IMR-90 (cell line): ENCODE measurements around the gene EIF4B. TPM values are rescaled to one million over a fixed set of nuclear protein-coding genes. Genes with fewer than 3 reads are reported as not detected.

Source experiments
- ATAC-seq: fragments of 200-7000 bp; cut with Tn5 transposase; 2 replicates; pipeline ENCODE4 v1.9.1; 2020; ENCODE audit warnings: low read depth, mild to moderate bottlenecking, moderate library complexity
- BruUV-seq: library from RNA; stranded (reverse); fragments of 400-500 nt; replicated peaks from 2 replicates; lab custom pipeline; 2021; lab: Mats Ljungman, UMichigan
- CTCF ChIA-PET: fragments of 300-600 bp; formaldehyde crosslinking; extraction: SDS; loops from one replicate; lab custom pipeline; 2021; ENCODE audit warnings: antibody characterized with exemption; lab: Yijun Ruan, JAX
- POLR2A ChIA-PET: fragments of 300-600 bp; sonication (Branson Sonifier 250); formaldehyde crosslinking; loops from one replicate; lab custom pipeline; 2022; ENCODE audit warnings: antibody characterized with exemption; ENCODE audit not compliant: unreplicated experiment; lab: Charles Lee
- DNase-seq: peaks from one replicate; pipeline ENCODE4 v3.0.0; 2013
- H2AFZ ChIP-seq: replicated peaks from 2 replicates; pipeline ENCODE3; 2013; ENCODE audit warnings: low read length, mild to moderate bottlenecking; ENCODE audit not compliant: poor library complexity
- H2AK5ac ChIP-seq: 2 replicates; pipeline ENCODE4 v1.6.1; 2013; ENCODE audit warnings: low read depth, low read length, inconsistent platforms
- H2AK9ac ChIP-seq: replicated peaks from 2 replicates; pipeline ENCODE3; 2013; ENCODE audit warnings: mild to moderate bottlenecking, low read depth, low read length, moderate library complexity; ENCODE audit not compliant: poor library complexity
- H2BK120ac ChIP-seq: 2 replicates; pipeline ENCODE4 v1.6.1; 2013; ENCODE audit warnings: low read depth, low read length, inconsistent platforms
- H2BK15ac ChIP-seq: 3 replicates; pipeline ENCODE4 v1.6.1; 2013; ENCODE audit warnings: low read depth, low read length, inconsistent platforms
- H2BK20ac ChIP-seq: 2 replicates; pipeline ENCODE4 v1.6.1; 2013; ENCODE audit warnings: low read depth, mild to moderate bottlenecking, inconsistent platforms, low read length, moderate library complexity
- H2BK5ac ChIP-seq: 2 replicates; pipeline ENCODE4 v1.6.1; 2013; ENCODE audit warnings: mild to moderate bottlenecking, low read depth, low read length, inconsistent platforms; ENCODE audit not compliant: poor library complexity, severe bottlenecking
- H3K14ac ChIP-seq: replicated peaks from 2 replicates; pipeline ENCODE4 v1.6.1; 2013; ENCODE audit warnings: low read depth, low read length, inconsistent platforms
- H3K18ac ChIP-seq: 2 replicates; pipeline ENCODE4 v1.6.1; 2013; ENCODE audit warnings: low read depth, low read length, control low read depth
- H3K23ac ChIP-seq: 2 replicates; pipeline ENCODE4 v1.6.1; 2013; ENCODE audit warnings: low read depth, low read length, inconsistent platforms
- H3K27ac ChIP-seq: 2 replicates; pipeline ENCODE4 v1.5.1; 2013; ENCODE audit warnings: mild to moderate bottlenecking, control low read depth, low read length; ENCODE audit not compliant: insufficient read depth
- H3K27me3 ChIP-seq: 2 replicates; pipeline ENCODE4 v1.6.1; 2013; ENCODE audit warnings: low read length; ENCODE audit not compliant: control insufficient read depth, insufficient read depth
- H3K36me3 ChIP-seq: 2 replicates; pipeline ENCODE4 v1.6.1; 2013; ENCODE audit warnings: low read length, mixed read lengths; ENCODE audit not compliant: control insufficient read depth, insufficient read depth
- H3K4ac ChIP-seq: 2 replicates; pipeline ENCODE4 v1.6.1; 2013; ENCODE audit warnings: low read depth, low read length, inconsistent platforms
- H3K4me1 ChIP-seq: 2 replicates; pipeline ENCODE4 v1.6.1; 2013; ENCODE audit warnings: low read length, mixed read lengths; ENCODE audit not compliant: control insufficient read depth, insufficient read depth
- H3K4me2 ChIP-seq: 2 replicates; pipeline ENCODE4 v1.6.1; 2013; ENCODE audit warnings: low read depth, mild to moderate bottlenecking, control low read depth, low read length, moderate library complexity
- H3K4me3 ChIP-seq: 2 replicates; pipeline ENCODE4 v1.5.1; 2013; ENCODE audit warnings: low read depth, mild to moderate bottlenecking, control low read depth, low read length, moderate library complexity; ENCODE audit not compliant: insufficient read depth
- H3K56ac ChIP-seq: 2 replicates; pipeline ENCODE4 v1.6.1; 2013; ENCODE audit warnings: low read length, inconsistent platforms; ENCODE audit not compliant: insufficient read depth; ENCODE audit errors: extremely low read depth
- H3K79me1 ChIP-seq, 2 experiments: 2 replicates each; pipeline ENCODE4 v1.6.1; 2013; ENCODE audit warnings: low read length in 2 of 2, inconsistent platforms in 1 of 2, low read depth in 1 of 2
- H3K9ac ChIP-seq: 2 replicates; pipeline ENCODE4 v1.6.1; 2013; ENCODE audit warnings: low read depth, low read length, control low read depth
- H3K9me1 ChIP-seq: 2 replicates; pipeline ENCODE4 v1.6.1; 2013; ENCODE audit warnings: low read length, inconsistent platforms; ENCODE audit not compliant: insufficient read depth
- H3K9me3 ChIP-seq: 2 replicates; pipeline ENCODE4 v1.6.1; 2013; ENCODE audit warnings: low read length; ENCODE audit not compliant: control insufficient read depth, insufficient read depth
- H4K20me1 ChIP-seq: 2 replicates; pipeline ENCODE4 v1.6.1; 2013; ENCODE audit warnings: low read length, inconsistent platforms; ENCODE audit not compliant: insufficient read depth
- H4K5ac ChIP-seq: 2 replicates; pipeline ENCODE4 v1.6.1; 2013; ENCODE audit warnings: mild to moderate bottlenecking, low read depth, low read length, control low read depth
- H4K8ac ChIP-seq, 2 experiments: 2 replicates each; pipeline ENCODE4 v1.6.1; 2013; ENCODE audit warnings: low read depth in 2 of 2, low read length in 2 of 2, control low read depth in 1 of 2, inconsistent platforms in 1 of 2
- H4K91ac ChIP-seq: 2 replicates; pipeline ENCODE4 v1.6.1; 2013; ENCODE audit warnings: low read depth, low read length, inconsistent platforms; ENCODE audit not compliant: insufficient read depth
- NFE2L2 ChIP-seq: fragments of 150-350 bp; IDR thresholded peaks from 2 replicates; pipeline ENCODE4 v1.6.1; 2016; ENCODE audit warnings: low read depth, mild to moderate bottlenecking, low read length
- SMC3 ChIP-seq: fragments of 150-350 bp; IDR thresholded peaks from 2 replicates; pipeline ENCODE4 v1.6.1; 2016; ENCODE audit warnings: low read depth, mild to moderate bottlenecking, antibody characterized with exemption, low read length, moderate library complexity
- USF2 ChIP-seq: fragments of 150-350 bp; IDR thresholded peaks from 2 replicates; pipeline ENCODE4 v1.6.1; 2017; ENCODE audit warnings: mild to moderate bottlenecking, antibody characterized with exemption, low read length, low read depth
- WGBS, 2 experiments: methylation state at CpG; one replicate each; pipeline versions ENCODE4 v1.1.5 to v1.1.7; 2013; ENCODE audit warnings: missing lambda C conversion rate in 2 of 2; ENCODE audit not compliant: insufficient read length in 1 of 2; ENCODE audit errors: extremely low coverage in 2 of 2; 5-methylcytosine and 5-hydroxymethylcytosine counted together
- dilution Hi-C: fragments of 300-500 bp; cut with HindIII; formaldehyde crosslinking; loops from one replicate; pipeline ENCODE4 v1.14.3; 2018; ENCODE audit warnings: low sequenced_read_pairs; ENCODE audit not compliant: unreplicated experiment
- in situ Hi-C: fragments of 300-500 bp; cut with MboI; formaldehyde crosslinking; loops from 3 replicates; pipeline ENCODE4 v1.14.3; 2019; ENCODE audit warnings: low sequenced_read_pairs, inconsistent platforms, mixed read lengths
- intact Hi-C: fragments of 100-400 bp; cut with micrococcal nuclease; formaldehyde crosslinking; loops from 2 replicates; pipeline ENCODE4 v1.10.0; 2022
- polyA plus RNA-seq, 3 experiments: library from polyadenylated mRNA; depleted of rRNA; stranded (reverse); fragments of >200 nt; gene quantifications; 2 replicates each; pipeline ENCODE4 v1.2.3, GENCODE V29; 2012; ENCODE audit warnings: low replicate concordance in 1 of 3
- total RNA-seq: library from RNA; depleted of rRNA; stranded (reverse); fragments of >200 nt; gene quantifications from 2 replicates; pipeline ENCODE4 v1.2.3, GENCODE V29; 2012

EIF4B gene
- total and polyA plus RNA-seq, 2 of the 4 experiments (the other 2 are of a cell fraction): 313 to 671 TPM

- no peaks in the 10 kb centered on the region for H3K79me1 ChIP-seq
- no peak overlapping the region for H3K23ac ChIP-seq
- H3K14ac ChIP-seq: 0 out of 2 replicates have a peak overlapping the region, but pooled peaks have one; percentile 15
- no peaks in the 10 kb centered on the region for H3K36me3 ChIP-seq
- ChIA-PET POLR2A (no interaction called here), CTCF (interaction anchor here (1.0 to 1.6 kb wide), 2 partner anchors 12 to 113 kb away, joined by 3 to 8 read pairs; no protein-coding TSS in a partner anchor)
- no peaks in the 10 kb centered on the region for H3K9me1 ChIP-seq
- H2BK5ac ChIP-seq: no peak overlapping the region
- H2BK15ac ChIP-seq: no peak overlapping the region
- H3K4me1 ChIP-seq: no peaks in the 10 kb centered on the region
- H4K20me1 ChIP-seq: no peaks in the 10 kb centered on the region
- ATAC-seq (peak; percentile 69), DNase-seq (peak; percentile 60)
- no peak overlapping the region for H2BK20ac ChIP-seq
- no peak overlapping the region for H3K56ac ChIP-seq
- intact Hi-C loops (no loop called here), dilution Hi-C loops (loop anchor here (25.0 kb wide), 1 partner anchor 106 kb away; no protein-coding TSS in a partner anchor), in situ Hi-C loops (no loop called here)
- no peak overlapping the region for H3K4ac ChIP-seq
- H3K4me2 ChIP-seq: no peak overlapping the region
- WGBS, 2 experiments: 73% methylated on average over 2 of the region's 7 CpGs; no CpG with 5 or more reads in 1 of the 2 experiments
- H3K9ac ChIP-seq: no peak overlapping the region
- TF ChIP-seq NFE2L2 (0 out of 2 replicates have a peak, but pooled peaks have one; percentile 14), USF2 (no peak), SMC3 (no peak)
- H4K8ac ChIP-seq: no peak overlapping the region
- H2AK9ac ChIP-seq: no peak overlapping the region
- no peaks in the 10 kb centered on the region for H3K27me3 ChIP-seq
- H2BK120ac ChIP-seq: no peak overlapping the region
- no peak overlapping the region for H3K27ac ChIP-seq
- peak overlapping the region; percentile 72 for H2AFZ ChIP-seq
- H3K9me3 ChIP-seq: no peaks in the 10 kb centered on the region
- H3K4me3 ChIP-seq: no peak overlapping the region
- H3K18ac ChIP-seq: no peak overlapping the region
- no peak overlapping the region for H2AK5ac ChIP-seq
- BruUV-seq: no TSS peak
- no peak overlapping the region for H4K5ac ChIP-seq
- no peak overlapping the region for H4K91ac ChIP-seq
Observed at GRCh38 chr12:52992699-52993557, 13.3 kb upstream of the EIF4B start.
